NCI-H146 treated with DMSO at 0.1 percent for 48 hours (cell line): Measurements from ENCODE around the gene SAMMSON.

Source experiments
- DNase-seq: peaks from one replicate; lab custom pipeline; 2025; ENCODE audit not compliant: unreplicated experiment; lab: John Stamatoyannopoulos, UW

SAMMSON gene

GRCh38 chr3:70010346-70010745, 10.8 kb downstream of the SAMMSON start:
- DNase-seq, result no peak

GRCh38 chr3:70011582-70011981, 12.0 kb downstream of the SAMMSON start:
- no peak for DNase-seq

DNA sequence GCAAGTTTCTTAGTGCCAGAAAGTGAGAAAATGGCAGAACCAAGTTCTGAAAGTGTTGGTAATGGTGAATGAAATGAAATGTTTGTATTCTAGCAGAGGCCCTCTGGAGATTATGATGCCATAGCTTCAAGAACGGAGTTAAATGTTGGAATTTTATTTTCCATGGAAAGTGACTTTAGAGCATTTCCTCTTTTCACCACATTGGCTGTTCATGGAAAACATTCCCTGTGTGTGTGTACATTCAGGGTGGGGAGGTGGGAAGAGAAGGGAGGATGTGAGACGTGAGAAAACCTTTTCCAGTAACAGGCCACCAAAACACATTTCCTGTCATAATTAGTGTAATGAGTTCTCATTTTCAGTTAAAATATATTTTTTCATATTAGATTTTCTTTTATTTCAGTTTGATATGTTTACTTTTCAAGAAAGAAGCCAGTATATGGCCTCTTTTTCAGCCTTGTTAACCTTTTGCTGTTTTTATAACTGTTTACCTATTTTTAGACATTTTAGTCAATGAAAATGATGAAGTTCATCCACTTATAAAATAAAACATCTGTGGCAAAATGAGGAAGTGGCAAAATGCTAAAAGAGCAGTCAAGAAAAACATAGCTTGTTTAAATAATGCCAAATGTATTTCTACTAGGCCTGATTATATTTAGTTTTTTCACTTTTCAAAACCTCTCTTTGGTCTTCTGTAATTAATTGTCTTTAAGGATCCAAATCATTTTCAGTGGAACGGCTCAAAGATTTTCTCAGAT, 21.6 kb downstream of the SAMMSON start:
- no peak for DNase-seq

DNA sequence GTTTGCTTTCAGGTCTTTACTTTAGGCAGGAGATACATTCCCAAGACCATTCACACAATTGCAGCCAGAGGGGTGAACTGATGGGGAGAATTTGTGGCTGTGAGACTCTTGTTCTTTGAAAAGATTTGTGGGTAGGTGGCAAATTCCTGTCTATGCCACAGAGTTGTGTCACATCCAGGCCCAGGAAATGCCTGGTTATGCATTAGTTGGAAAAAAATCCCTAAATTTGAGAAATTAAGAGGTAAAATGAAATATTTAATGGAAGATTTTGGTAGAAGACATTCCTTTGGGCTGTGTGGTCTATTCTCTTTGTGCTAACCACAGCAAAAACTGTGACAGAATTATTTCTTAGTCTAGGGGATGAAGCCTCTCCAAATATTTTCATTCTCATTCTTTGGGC, 28.8 kb downstream of the SAMMSON start:
- DNase-seq, result no peak

DNA sequence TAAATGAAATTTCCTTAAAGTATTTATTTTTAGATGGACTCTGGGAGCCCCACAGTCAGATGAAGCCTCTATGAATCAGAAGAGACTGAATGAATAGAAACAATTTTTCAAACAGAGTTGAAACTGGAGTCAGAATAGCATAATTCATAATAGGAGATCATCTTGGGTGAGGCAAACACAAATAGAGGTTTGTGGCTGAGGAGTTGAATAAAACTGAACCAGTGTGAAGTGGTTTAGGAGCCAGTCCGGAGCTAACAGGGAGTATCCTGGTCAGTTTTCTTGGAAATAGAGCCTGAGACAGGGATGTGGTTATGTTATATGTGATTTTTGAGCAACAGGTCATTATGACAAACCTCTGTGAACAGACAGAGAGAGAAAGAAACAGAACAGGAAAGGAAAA, 39.2 kb downstream of the SAMMSON start:
- DNase-seq, result no peak

GRCh38 chr3:70040386-70040785, 40.9 kb downstream of the SAMMSON start:
- DNase-seq, result no peak

- no peak for DNase-seq
Measured at GRCh38 chr3:70042641-70043040, 43.1 kb downstream of the SAMMSON start.

- DNase-seq, result no peak
Measured at GRCh38 chr3:70049761-70050160, 50.2 kb downstream of the SAMMSON start.

- DNase-seq, result no peak
Measured at GRCh38 chr3:70053293-70053692, 53.8 kb downstream of the SAMMSON start.

DNA sequence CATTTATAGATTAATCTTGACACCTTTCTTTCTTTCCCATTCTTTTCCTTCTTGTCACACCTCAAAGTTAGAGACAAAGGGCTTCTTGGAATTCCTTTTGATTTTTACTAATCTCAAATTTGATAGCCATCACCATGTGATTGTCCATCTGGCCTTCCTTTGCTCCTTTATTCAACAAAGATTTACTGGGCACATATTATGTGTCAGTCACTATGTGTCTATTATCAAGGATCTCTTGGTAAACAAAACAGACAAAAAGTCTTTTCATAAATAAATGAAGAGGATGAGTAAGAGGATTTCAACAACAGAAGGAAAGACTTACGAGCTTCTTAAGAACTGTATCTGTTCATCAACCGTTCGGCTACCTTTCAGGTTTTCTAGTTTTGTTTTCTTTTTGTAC, 56.5 kb downstream of the SAMMSON start:
- no peak for DNase-seq

GRCh38 chr3:70057426-70057825, 57.9 kb downstream of the SAMMSON start:
- DNase-seq, result no peak

DNA sequence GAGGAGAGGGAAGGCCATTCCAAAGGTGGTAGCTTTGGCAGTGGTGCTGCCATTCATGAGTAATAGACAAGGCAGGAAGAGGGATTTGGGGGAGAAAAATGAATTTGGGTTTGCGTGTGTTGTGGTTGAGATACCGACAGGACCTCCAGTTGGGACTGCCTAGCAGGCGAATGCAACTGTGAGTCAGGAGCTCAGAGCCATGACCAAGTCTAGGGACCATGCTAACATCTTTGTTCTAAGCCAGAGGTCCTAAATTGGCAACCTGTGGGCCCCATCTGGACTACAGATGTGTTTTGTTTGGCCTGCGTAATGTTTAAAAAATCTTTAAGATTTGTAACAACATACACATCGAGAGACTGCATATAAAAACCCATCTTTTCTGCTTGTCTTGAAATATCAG, 61.6 kb downstream of the SAMMSON start:
- no peak for DNase-seq

DNA sequence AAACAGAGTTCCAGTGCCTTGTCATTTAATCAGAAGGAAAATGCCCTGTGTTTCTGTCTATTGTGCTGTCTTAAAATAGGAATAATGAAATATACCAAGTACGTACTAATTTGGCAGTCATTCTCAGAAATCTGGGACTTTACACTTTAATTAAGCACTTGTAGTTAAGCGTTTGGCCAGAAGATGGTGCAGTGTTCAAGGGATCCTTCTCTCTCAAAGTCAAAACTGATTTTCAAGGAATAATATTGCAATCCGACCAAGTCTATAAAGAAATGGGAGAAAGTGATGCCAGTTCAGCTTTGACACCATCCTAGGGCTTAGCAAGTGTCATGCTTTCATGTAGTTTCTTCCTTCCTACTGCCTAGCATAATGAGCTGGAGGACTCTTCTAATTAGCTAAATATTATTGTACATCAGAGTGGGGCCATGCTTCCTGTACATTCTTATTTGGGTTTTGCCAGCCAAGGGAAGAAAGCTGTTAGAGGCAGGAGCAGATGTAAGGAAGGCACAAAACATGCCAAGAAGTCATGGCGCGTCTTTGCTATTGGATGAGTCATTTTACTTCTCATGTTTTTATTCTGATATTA, 64.8 kb downstream of the SAMMSON start:
- no peak for DNase-seq

DNA sequence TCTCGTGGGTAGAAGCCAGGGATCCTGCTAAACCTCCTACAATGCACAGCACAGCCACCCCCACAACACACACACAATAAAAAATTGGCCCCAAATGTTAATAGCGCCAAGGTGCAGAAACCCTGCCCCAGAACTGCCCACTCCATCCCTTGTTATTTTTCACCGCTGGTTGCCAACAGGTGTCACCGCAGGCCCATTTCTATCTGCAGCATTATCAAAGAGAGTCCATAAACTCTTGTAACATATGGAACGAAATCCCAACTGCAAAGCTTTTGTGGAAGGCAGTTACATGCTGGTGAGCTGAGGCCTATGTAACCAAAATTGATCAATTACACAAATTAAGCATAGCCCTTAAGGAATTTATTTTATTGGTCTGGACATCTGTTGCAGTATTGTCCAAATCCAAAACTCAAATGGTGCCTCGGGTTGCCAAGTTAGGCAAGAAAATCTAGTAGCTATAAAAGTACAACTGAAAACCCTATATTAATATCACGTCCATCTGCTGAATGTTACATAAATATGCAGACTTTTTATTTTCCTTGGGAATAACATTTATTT, 66.2 kb downstream of the SAMMSON start:
- no peak for DNase-seq

DNA sequence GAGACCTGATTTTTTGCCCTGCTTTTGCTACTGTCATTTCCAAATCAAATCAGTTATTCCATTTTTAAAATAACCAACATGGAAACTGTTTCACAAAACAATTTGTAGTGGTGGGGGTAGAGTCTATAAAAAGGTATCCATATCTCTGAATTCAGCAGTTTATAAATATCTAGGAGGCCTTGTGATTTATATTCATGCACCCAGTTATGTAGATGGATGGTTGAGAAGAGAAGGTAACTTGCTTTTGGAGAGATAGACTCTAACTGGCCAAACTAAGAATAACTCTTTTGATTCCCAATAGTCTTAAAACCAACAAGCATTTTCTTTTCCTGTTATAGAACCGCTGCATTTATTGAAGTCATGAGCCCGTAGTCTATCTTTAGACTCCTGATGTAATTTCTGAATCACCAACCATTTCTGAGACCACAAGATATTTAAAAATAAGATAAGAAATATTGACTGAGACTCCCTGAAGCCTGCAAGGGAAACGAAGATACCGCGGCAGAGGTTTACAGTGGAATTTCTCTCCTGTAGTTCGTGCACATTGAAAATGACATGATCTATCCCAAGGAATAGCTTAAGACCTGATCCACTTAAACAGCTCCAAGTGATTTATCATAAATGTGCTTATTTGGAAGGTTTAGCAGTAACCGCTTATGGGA, 68.5 kb downstream of the SAMMSON start:
- DNase-seq, result no peak

GRCh38 chr3:70069557-70069956, 70.0 kb downstream of the SAMMSON start:
- DNase-seq, result no peak

DNA sequence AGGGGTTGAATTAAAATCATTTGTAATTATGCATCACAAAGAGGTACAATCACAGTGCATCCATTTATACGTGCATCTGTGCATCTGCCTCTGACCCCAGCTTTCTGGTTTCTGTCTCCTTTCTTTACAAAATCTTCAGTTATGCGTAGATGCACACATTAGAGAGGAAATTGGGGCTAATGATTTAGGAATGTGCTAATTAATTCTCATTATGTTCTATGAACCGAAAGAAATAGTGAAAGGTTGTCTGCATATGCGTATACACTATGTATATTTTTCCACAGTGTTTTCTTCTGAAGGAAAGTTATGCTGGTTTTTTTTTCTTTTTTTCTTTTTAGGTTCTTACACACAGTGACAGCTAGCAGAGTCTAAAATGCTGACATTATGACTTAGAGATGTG, 71.6 kb downstream of the SAMMSON start:
- no peak for DNase-seq

- no peak for DNase-seq
Measured at GRCh38 chr3:70072180-70072579, 72.6 kb downstream of the SAMMSON start.

GRCh38 chr3:70072754-70073153, 73.2 kb downstream of the SAMMSON start:
- DNase-seq, result no peak

GRCh38 chr3:70075101-70075500, 75.6 kb downstream of the SAMMSON start:
- DNase-seq, result no peak

GRCh38 chr3:70076396-70076795, 76.9 kb downstream of the SAMMSON start:
- no peak for DNase-seq

- no peak for DNase-seq
Measured at GRCh38 chr3:70078778-70079177, 79.2 kb downstream of the SAMMSON start.
